ENCODE results near the gene VGLL4. TPM values are rescaled to one million over a fixed set of nuclear protein-coding genes. Genes with fewer than 3 reads are reported as not detected.

The VGLL4 gene
- total RNA-seq, 5 donors from 2014 or later (not counting 1 experiment from before 2014, with no cell fraction given), result 24.7 to 33.4 (median 28.4) TPM

DNA sequence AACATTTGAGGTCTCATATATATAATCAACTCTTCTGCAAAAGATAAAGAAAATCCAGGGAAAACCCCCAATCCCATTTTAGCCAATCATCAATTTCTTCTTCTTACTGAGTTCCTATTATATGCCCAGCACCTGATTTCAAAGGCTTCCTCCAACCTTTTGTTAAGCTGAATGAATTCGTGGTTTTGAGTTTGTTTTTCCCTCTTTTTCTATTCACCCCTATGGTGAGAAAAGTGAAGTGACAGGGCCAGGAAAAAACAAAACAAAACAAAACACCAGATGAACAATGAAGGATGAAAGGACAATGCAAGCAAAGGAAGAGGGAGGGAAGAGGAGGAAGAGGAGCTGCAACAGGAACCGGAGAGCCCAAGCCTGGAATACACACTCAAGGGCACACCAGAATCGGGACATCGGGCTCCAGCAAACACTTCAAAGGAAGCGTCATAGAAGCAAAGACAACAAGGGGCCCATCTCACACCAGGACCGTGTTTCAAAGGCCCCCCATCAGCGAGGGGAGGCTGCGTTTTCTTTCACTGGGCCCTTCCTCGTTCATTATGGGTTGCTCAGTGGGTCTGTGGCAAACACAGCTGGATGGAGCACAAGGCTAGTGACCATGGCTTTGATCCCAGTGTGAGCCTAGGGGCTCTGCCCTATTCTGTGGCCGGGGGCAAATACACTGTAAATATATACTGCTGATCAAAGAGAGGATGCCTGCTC lies 50.2 kb downstream of the VGLL4 start:
- peaks cover 5 to 7% of the 10 kb centered on the region in 2 donors for H3K36me3 ChIP-seq (ENCODE audit: control insufficient read depth in 2 of 2, extremely low read depth in 1 of 2, insufficient read depth in 1 of 2, low read length in 1 of 2)
- no peak for DNase-seq
- ChIA-PET CTCF (interaction anchor here (0.5 to 0.6 kb wide), 2 partner anchors 8 to 91 kb away, joined by 3 read pairs; no protein-coding TSS in a partner anchor), POLR2A (no interaction called here)
- H3K4me1 ChIP-seq (ENCODE audit: control insufficient read depth in 1 of 2, extremely low read depth in 1 of 2, insufficient read depth in 2 of 2, low read length in 2 of 2), result peaks cover 5 to 6% of the 10 kb centered on the region in 2 experiments
- Mint-ChIP-seq H3K27ac (no peak overlapping the region), H3K27me3 (no peaks in the 10 kb centered on the region), H3K36me3 (peaks cover 62% of the 10 kb centered on the region), H3K9me3 (no peaks in the 10 kb centered on the region), H3K4me3 (no peak overlapping the region), H3K4me1 (peaks cover 51 to 58% (median 53%) of the 10 kb centered on the region in 3 donors)
- H3K9me3 ChIP-seq, result no peaks in the 10 kb centered on the region
- WGBS (ENCODE audit: insufficient coverage), result 93% methylated on average over 3 of the region's 10 CpGs
- H3K27ac ChIP-seq (ENCODE audit: low read length), result no peak overlapping the region
- no peaks in the 10 kb centered on the region for H3K27me3 ChIP-seq (replicated peaks in 1 of 2; ENCODE audit: control insufficient read depth in 2 of 2, extremely low read depth in 1 of 2, insufficient read depth in 2 of 2, low read length in 1 of 2)
- no peak overlapping the region for H3K4me3 ChIP-seq (ENCODE audit: control insufficient read depth in 1 of 2, extremely low read depth in 1 of 2, low read length in 1 of 2)
- no peak for ATAC-seq (replicated peaks in 1 of 4)

DNA sequence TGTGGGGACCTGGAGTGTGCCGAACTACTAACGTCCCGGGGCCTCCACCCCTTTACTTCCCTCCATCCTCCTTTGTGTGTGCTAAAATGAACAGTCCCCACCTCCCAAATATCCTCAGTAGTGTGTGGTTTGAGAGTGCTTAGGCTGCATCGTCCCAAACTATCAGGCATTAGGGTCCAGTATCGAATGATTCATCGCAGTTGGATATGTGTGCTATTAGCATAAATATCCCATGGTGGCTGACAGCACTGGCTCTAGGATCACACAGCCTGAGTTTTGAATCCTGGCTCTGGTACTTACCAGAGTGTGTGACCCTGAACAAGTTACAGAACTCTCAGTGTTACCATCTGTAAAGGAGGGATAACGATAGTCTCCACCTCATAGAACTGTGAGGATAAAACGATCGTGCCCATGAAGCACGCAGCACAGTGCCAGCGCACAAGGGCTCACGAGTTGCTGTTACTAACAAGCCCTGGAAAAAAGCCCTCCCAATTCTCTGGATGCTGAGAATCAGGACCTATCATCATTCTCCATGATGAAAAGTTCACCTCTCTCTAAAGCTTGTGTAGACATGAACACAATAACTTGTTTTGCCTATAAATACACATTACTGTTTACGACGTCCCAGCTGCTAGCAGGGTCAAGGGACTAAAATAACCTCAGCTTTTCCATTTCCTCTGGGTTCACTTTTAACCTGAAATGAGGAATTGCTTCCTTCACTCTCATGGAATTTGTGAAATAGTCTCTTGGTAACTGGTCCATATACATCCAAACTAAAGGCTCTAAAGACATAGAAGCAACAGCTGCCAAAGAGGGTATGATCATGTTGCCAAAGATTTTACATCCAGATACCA lies 51.0 kb downstream of the VGLL4 start:
- whole genome bisulfite sequencing (ENCODE audit: insufficient coverage), result 97% methylated on average over 7 of the region's 14 CpGs
- POLR2A ChIA-PET, result no interaction called here
- H3K4me3 ChIP-seq (ENCODE audit: control insufficient read depth in 1 of 2, extremely low read depth in 1 of 2, low read length in 1 of 2), result no peak overlapping the region

DNA sequence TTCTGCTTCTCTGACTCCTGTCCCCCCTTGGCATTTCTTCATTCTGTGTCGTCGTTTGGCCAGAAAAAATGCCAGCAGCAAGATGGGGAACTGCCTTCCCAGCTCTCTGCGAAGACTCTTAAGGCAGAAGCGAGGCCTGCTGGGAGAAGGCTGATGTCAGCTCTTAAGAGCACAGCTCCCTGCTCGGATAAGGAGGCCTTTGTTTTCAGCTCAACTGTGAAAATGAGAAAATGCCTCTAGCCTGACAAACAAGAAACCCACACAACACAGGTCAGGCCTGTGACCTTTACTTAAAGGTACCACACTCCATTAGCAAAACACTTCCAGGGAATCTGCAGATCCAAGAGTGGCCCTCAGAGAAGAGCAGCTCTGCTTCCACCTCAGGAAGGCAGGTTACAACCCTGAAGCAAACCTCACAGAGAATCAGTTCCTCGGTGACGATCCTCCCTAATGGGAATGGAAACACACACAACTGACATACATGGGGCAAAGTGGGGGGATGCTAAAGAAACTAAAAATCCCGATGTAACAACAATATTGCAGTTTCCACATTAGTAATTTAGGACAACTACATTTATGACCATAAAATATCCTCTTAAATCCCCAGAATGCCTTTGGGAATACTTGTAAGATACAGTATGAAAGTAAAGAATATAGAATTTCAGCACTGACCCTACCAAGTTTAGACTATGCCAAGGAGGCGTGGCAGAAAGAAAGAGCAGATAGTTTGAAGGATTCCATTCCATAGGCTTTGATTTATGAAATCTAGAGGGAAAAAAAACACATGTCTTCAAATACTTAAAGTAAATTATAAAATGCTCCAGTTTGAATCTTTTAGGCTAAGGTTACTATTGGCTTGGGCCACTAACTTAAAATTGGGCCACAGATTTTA lies 52.1 kb downstream of the VGLL4 start:
- WGBS (ENCODE audit: insufficient coverage), result 89% methylated on average over 5 of the region's 9 CpGs
- Histone ChIP-seq H3K27ac (ENCODE audit: low read length) (no peak overlapping the region), H3K27me3 (replicated peaks in 1 of 2; ENCODE audit: control insufficient read depth in 2 of 2, extremely low read depth in 1 of 2, insufficient read depth in 2 of 2, low read length in 1 of 2) (no peaks in the 10 kb centered on the region), H3K36me3 (ENCODE audit: control insufficient read depth in 2 of 2, extremely low read depth in 1 of 2, insufficient read depth in 1 of 2, low read length in 1 of 2) (peaks cover 7 to 9% of the 10 kb centered on the region in 2 donors), H3K4me1 (ENCODE audit: control insufficient read depth in 1 of 2, extremely low read depth in 1 of 2, insufficient read depth in 2 of 2, low read length in 2 of 2) (peaks cover 5 to 9% of the 10 kb centered on the region in 2 experiments), H3K4me3 (ENCODE audit: control insufficient read depth in 1 of 2, extremely low read depth in 1 of 2, low read length in 1 of 2) (no peak overlapping the region), H3K9me3 (no peaks in the 10 kb centered on the region)
- Mint-ChIP-seq H3K36me3 (peaks cover 59% of the 10 kb centered on the region), H3K27me3 (no peaks in the 10 kb centered on the region), H3K9me3 (no peaks in the 10 kb centered on the region), H3K4me3 (no peak overlapping the region), H3K27ac (no peak overlapping the region), H3K4me1 (peaks cover 63 to 66% (median 64%) of the 10 kb centered on the region in 3 donors)
- ChIA-PET CTCF (no interaction called here), POLR2A (no interaction called here)
- ATAC-seq (replicated peaks in 1 of 4) (no peak), DNase-seq (no peak)

More for the DNA sequence above, 51.0 kb downstream of the VGLL4 start:
- Mint-ChIP-seq H3K27me3 (no peaks in the 10 kb centered on the region), H3K9me3 (no peaks in the 10 kb centered on the region), H3K4me1 (peaks cover 59 to 63% (median 59%) of the 10 kb centered on the region in 3 donors), H3K27ac (peak overlapping the region in 1 of 2 donors; percentile 24), H3K36me3 (peaks cover 62% of the 10 kb centered on the region), H3K4me3 (no peak overlapping the region)
- no peaks in the 10 kb centered on the region for H3K27me3 ChIP-seq (replicated peaks in 1 of 2; ENCODE audit: control insufficient read depth in 2 of 2, extremely low read depth in 1 of 2, insufficient read depth in 2 of 2, low read length in 1 of 2)
- no peaks in the 10 kb centered on the region for H3K9me3 ChIP-seq
- CTCF ChIA-PET, result no interaction called here
- DNase-seq (no peak), ATAC-seq (replicated peaks in 1 of 4) (no peak)
- peaks cover 7 to 8% of the 10 kb centered on the region in 2 donors for H3K36me3 ChIP-seq (ENCODE audit: control insufficient read depth in 2 of 2, extremely low read depth in 1 of 2, insufficient read depth in 1 of 2, low read length in 1 of 2)
- H3K4me1 ChIP-seq (ENCODE audit: control insufficient read depth in 1 of 2, extremely low read depth in 1 of 2, insufficient read depth in 2 of 2, low read length in 2 of 2), result peaks cover 5 to 9% of the 10 kb centered on the region in 2 experiments
- no peak overlapping the region for H3K27ac ChIP-seq (ENCODE audit: low read length)

DNA sequence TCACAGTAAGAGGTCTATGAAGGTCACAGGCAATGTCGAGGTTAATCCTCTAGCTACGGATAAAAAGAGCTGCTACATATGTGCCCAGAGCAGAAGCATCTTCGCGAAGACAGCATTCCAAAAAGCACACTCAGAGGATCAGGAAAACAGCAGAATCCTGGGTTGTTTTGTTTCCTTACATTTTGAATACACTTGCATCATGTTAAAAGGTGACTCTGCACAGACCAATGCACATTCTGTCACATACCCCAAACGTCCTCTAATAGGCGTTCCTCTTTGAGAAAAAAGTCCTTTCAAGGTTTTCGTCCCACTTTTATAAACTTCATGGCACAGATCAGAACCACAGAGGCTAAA lies 52.7 kb downstream of the VGLL4 start:
- no peak overlapping the region for H3K27ac ChIP-seq (ENCODE audit: low read length)
- POLR2A ChIA-PET, result interaction anchor here in 1 of 2 donors (0.6 kb wide), 1 partner anchor 53 kb away, joined by 3 read pairs; no protein-coding TSS in a partner anchor
- peaks cover 5 to 9% of the 10 kb centered on the region in 2 experiments for H3K4me1 ChIP-seq (ENCODE audit: control insufficient read depth in 1 of 2, extremely low read depth in 1 of 2, insufficient read depth in 2 of 2, low read length in 2 of 2)
- Mint-ChIP-seq H3K9me3 (no peaks in the 10 kb centered on the region), H3K36me3 (peaks cover 58% of the 10 kb centered on the region), H3K4me1 (peaks cover 65 to 72% (median 65%) of the 10 kb centered on the region in 3 donors), H3K4me3 (no peak overlapping the region), H3K27ac (no peak overlapping the region), H3K27me3 (no peaks in the 10 kb centered on the region)
- no peaks in the 10 kb centered on the region for H3K27me3 ChIP-seq (replicated peaks in 1 of 2; ENCODE audit: control insufficient read depth in 2 of 2, extremely low read depth in 1 of 2, insufficient read depth in 2 of 2, low read length in 1 of 2)
- DNase-seq (no peak), ATAC-seq (replicated peaks in 1 of 4) (no peak)
- no peaks in the 10 kb centered on the region for H3K9me3 ChIP-seq
- no peak overlapping the region for H3K4me3 ChIP-seq (ENCODE audit: control insufficient read depth in 1 of 2, extremely low read depth in 1 of 2, low read length in 1 of 2)
- H3K36me3 ChIP-seq (ENCODE audit: control insufficient read depth in 2 of 2, extremely low read depth in 1 of 2, insufficient read depth in 1 of 2, low read length in 1 of 2), result peaks cover 7 to 9% of the 10 kb centered on the region in 2 donors
- 100% methylated on average over 2 of the region's 7 CpGs for WGBS (ENCODE audit: insufficient coverage)
- CTCF ChIA-PET, result no interaction called here

DNA sequence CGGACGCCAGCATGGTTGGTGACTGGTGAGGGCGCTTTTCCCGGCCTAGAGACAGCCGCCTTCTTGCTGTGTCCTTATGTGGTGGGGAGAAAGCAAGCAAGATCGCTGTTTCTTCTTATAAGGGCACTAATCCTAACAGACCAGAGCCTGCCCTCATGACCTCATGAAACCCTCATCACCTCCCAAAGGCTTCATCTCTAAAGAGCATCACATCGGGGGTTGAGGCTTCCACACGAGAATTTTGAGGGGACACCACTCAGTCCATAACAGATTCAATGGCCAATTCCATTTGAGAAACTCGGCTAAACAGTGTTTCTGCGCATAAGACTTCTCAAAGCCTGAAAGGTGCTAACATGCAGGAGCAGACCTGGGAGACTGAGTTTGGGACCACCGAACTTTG lies 54.0 kb downstream of the VGLL4 start:
- peaks cover 7 to 9% of the 10 kb centered on the region in 2 donors for H3K36me3 ChIP-seq (ENCODE audit: control insufficient read depth in 2 of 2, extremely low read depth in 1 of 2, insufficient read depth in 1 of 2, low read length in 1 of 2)
- no peak for ATAC-seq (replicated peaks in 1 of 4)
- H3K27ac ChIP-seq (ENCODE audit: low read length), result no peak overlapping the region
- ChIA-PET POLR2A (interaction anchor here in 1 of 2 donors (0.6 kb wide), 1 partner anchor 35 kb away, joined by 3 read pairs; no protein-coding TSS in a partner anchor), CTCF (no interaction called here)
- no peak for DNase-seq
- Mint-ChIP-seq H3K4me1 (peaks cover 70 to 79% (median 72%) of the 10 kb centered on the region in 3 donors), H3K27ac (no peak overlapping the region), H3K9me3 (no peaks in the 10 kb centered on the region), H3K4me3 (no peak overlapping the region), H3K27me3 (no peaks in the 10 kb centered on the region), H3K36me3 (peaks cover 52% of the 10 kb centered on the region)
- no peaks in the 10 kb centered on the region for H3K9me3 ChIP-seq
- 75% methylated on average over 5 of the region's 11 CpGs for WGBS (ENCODE audit: insufficient coverage)
- H3K27me3 ChIP-seq (replicated peaks in 1 of 2; ENCODE audit: control insufficient read depth in 2 of 2, extremely low read depth in 1 of 2, insufficient read depth in 2 of 2, low read length in 1 of 2), result no peaks in the 10 kb centered on the region
- no peak overlapping the region for H3K4me3 ChIP-seq (ENCODE audit: control insufficient read depth in 1 of 2, extremely low read depth in 1 of 2, low read length in 1 of 2)
- H3K4me1 ChIP-seq (ENCODE audit: control insufficient read depth in 1 of 2, extremely low read depth in 1 of 2, insufficient read depth in 2 of 2, low read length in 2 of 2), result peaks cover 5 to 15% of the 10 kb centered on the region in 2 experiments

DNA sequence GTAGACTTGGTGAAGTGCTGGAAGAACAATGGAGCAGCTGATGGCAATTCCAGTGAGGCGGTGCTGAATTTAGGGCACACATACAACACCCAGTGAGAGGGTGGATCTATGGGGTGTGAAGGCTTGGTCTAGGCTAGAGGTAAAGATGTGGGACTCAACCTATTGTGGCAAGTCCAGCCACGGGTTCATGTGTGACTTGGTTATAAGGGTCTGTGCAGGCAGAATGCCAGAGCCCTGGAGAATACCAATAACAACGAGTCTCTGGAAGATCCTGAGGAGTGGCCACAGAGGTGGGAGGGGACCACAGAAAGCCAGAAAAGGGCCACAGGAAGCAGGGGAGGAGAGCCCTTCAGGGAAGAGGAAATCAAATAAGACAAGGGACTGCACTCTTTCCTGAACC lies 55.0 kb downstream of the VGLL4 start:
- H3K4me1 Mint-ChIP-seq, result peaks cover 71 to 81% (median 81%) of the 10 kb centered on the region in 3 donors

More for the DNA sequence above, 55.0 kb downstream of the VGLL4 start:
- H3K4me3 Mint-ChIP-seq, result no peak overlapping the region
- H3K27ac ChIP-seq (ENCODE audit: low read length), result no peak overlapping the region
- ChIA-PET POLR2A (no interaction called here), CTCF (no interaction called here)
- H3K36me3 Mint-ChIP-seq, result peaks cover 46% of the 10 kb centered on the region
- no peaks in the 10 kb centered on the region for H3K9me3 ChIP-seq
- ATAC-seq (replicated peaks in 1 of 4), result no peak
- peaks cover 7 to 16% of the 10 kb centered on the region in 2 experiments for H3K4me1 ChIP-seq (ENCODE audit: control insufficient read depth in 1 of 2, extremely low read depth in 1 of 2, insufficient read depth in 2 of 2, low read length in 2 of 2)
- no peak for DNase-seq
- H3K4me3 ChIP-seq (ENCODE audit: control insufficient read depth in 1 of 2, extremely low read depth in 1 of 2, low read length in 1 of 2), result no peak overlapping the region
- no peaks in the 10 kb centered on the region for H3K9me3 Mint-ChIP-seq
- H3K27me3 Mint-ChIP-seq, result no peaks in the 10 kb centered on the region
- 95% methylated on average over 2 of the region's 3 CpGs for WGBS (ENCODE audit: insufficient coverage)
- peak overlapping the region in 1 of 2 donors; percentile 19 for H3K27ac Mint-ChIP-seq
- H3K36me3 ChIP-seq (ENCODE audit: control insufficient read depth in 2 of 2, extremely low read depth in 1 of 2, insufficient read depth in 1 of 2, low read length in 1 of 2), result peaks cover 7 to 9% of the 10 kb centered on the region in 2 donors
- no peaks in the 10 kb centered on the region for H3K27me3 ChIP-seq (replicated peaks in 1 of 2; ENCODE audit: control insufficient read depth in 2 of 2, extremely low read depth in 1 of 2, insufficient read depth in 2 of 2, low read length in 1 of 2)
